ENCODE results near the gene TMTC3. TPM values are rescaled to one million over a fixed set of nuclear protein-coding genes. Genes with fewer than 3 reads are reported as not detected.

Gene TMTC3
- total and polyA plus RNA-seq, 2 of the 4 experiments (the other 2 are of a cell fraction), result 3.7 to 44.3 TPM

GRCh38 chr12:88242939-88243338 is 100.8 kb downstream of the TMTC3 start:
- dilution Hi-C loops (cut with HindIII; ENCODE audit: low sequenced_read_pairs, unreplicated experiment), result no loop called here
- DNase-seq, result no peak
- BruUV-seq (replicated peaks), result no TSS peak

More at GRCh38 chr12:88242939-88243338, 100.8 kb downstream of the TMTC3 start:
- no peak overlapping the region; the same call in 1 of the 2 replicates for H3K4me2 ChIP-seq (ENCODE audit: low read depth, low read length)
- H3K4me1 ChIP-seq (ENCODE audit: control insufficient read depth, insufficient read depth, low read length), result peaks cover 8% of the 10 kb centered on the region
- no peaks in the 10 kb centered on the region for H3K27me3 ChIP-seq (ENCODE audit: control insufficient read depth, insufficient read depth, low read length)
- no peak overlapping the region for H3K9ac ChIP-seq (ENCODE audit: low read depth, low read length)
- 0 out of 2 replicates have a peak overlapping the region, but pooled peaks have one; percentile 89 for H2AK5ac ChIP-seq (ENCODE audit: low read depth, low read length)
- peak overlapping the region; percentile 81; the same call in 1 of the 2 replicates for H3K4ac ChIP-seq (ENCODE audit: low read depth, low read length)
- no peak overlapping the region for H2AK9ac ChIP-seq (replicated peaks; ENCODE audit: low read depth, low read length, poor library complexity)
- peak overlapping the region; percentile 95 for H3K56ac ChIP-seq (ENCODE audit: extremely low read depth, insufficient read depth, low read length)
- H2BK15ac ChIP-seq (ENCODE audit: low read depth, low read length), result no peak overlapping the region; the same call in 2 of the 3 replicates
- H4K20me1 ChIP-seq (ENCODE audit: insufficient read depth, low read length), result no peaks in the 10 kb centered on the region
- H4K8ac ChIP-seq (ENCODE audit: low read depth in 2 of 2, low read length in 2 of 2), result peak overlapping the region; percentile 65 to 85
- CTCF ChIA-PET, result no interaction called here
- peak overlapping the region; percentile 93; the same call in 1 of the 2 replicates for H2BK20ac ChIP-seq (ENCODE audit: low read depth, low read length)
- peak overlapping the region; percentile 94 for H3K18ac ChIP-seq (ENCODE audit: low read depth, low read length)
- 0 out of 2 replicates have a peak overlapping the region, but pooled peaks have one; percentile 89 for H4K91ac ChIP-seq (ENCODE audit: insufficient read depth, low read depth, low read length)
- no peak overlapping the region for H2AFZ ChIP-seq (replicated peaks; ENCODE audit: low read length, poor library complexity)
- H4K5ac ChIP-seq (ENCODE audit: low read depth, low read length), result 0 out of 2 replicates have a peak overlapping the region, but pooled peaks have one; percentile 93
- no peak for ATAC-seq (ENCODE audit: low read depth)
- H3K14ac ChIP-seq (replicated peaks; ENCODE audit: low read depth, low read length), result no peak overlapping the region
- H3K4me3 ChIP-seq (ENCODE audit: insufficient read depth, low read depth, low read length), result no peak overlapping the region
- H3K9me3 ChIP-seq (ENCODE audit: control insufficient read depth, insufficient read depth, low read length), result no peaks in the 10 kb centered on the region; the same call in 1 of the 2 replicates
- no peaks in the 10 kb centered on the region for H3K36me3 ChIP-seq (ENCODE audit: control insufficient read depth, insufficient read depth, low read length)
- H2BK5ac ChIP-seq (ENCODE audit: low read depth, low read length, poor library complexity, severe bottlenecking), result peak overlapping the region; percentile 98
- intact Hi-C loops (cut with micrococcal nuclease), result no loop called here
- peak overlapping the region; percentile 82; the same call in 1 of the 2 replicates for H3K27ac ChIP-seq (ENCODE audit: insufficient read depth, low read length)
- in situ Hi-C loops (cut with MboI; ENCODE audit: low sequenced_read_pairs), result no loop called here
- H2BK120ac ChIP-seq (ENCODE audit: low read depth, low read length), result no peak overlapping the region
- no peaks in the 10 kb centered on the region; the same call in 1 of the 2 replicates for H3K9me1 ChIP-seq (ENCODE audit: insufficient read depth, low read length)
- no peak for TF ChIP-seq NFE2L2 (IDR thresholded peaks at IDR 0.05; ENCODE audit: low read depth, low read length)
- TF ChIP-seq, protein P1, sequence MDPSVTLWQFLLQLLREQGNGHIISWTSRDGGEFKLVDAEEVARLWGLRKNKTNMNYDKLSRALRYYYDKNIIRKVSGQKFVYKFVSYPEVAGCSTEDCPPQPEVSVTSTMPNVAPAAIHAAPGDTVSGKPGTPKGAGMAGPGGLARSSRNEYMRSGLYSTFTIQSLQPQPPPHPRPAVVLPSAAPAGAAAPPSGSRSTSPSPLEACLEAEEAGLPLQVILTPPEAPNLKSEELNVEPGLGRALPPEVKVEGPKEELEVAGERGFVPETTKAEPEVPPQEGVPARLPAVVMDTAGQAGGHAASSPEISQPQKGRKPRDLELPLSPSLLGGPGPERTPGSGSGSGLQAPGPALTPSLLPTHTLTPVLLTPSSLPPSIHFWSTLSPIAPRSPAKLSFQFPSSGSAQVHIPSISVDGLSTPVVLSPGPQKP (IDR thresholded peaks at IDR 0.05; ENCODE audit: borderline replicate concordance, low read depth, low read length), result no peak
- TF ChIP-seq MAFK (IDR thresholded peaks at IDR 0.05; ENCODE audit: low read depth, low read length), result no peak
- TF ChIP-seq CHD1 (IDR thresholded peaks at IDR 0.05; ENCODE audit: low read depth, low read length), result no peak
- TF ChIP-seq MXI1 (IDR thresholded peaks at IDR 0.05; ENCODE audit: borderline replicate concordance, low read depth, low read length), result no peak
- POLR2A ChIA-PET (ENCODE audit: unreplicated experiment), result no interaction called here
- no peak overlapping the region for H3K23ac ChIP-seq (ENCODE audit: low read depth, low read length)
- no peaks in the 10 kb centered on the region for H3K79me1 ChIP-seq (ENCODE audit: low read depth in 1 of 2, low read length in 2 of 2)

Data from IMR-90 (cell line).